ENCODE results near the gene EBF3. TPM values are rescaled to one million over a fixed set of nuclear protein-coding genes. Genes with fewer than 3 reads are reported as not detected.

EBF3 gene
- total RNA-seq, 1 experiment from 2014 or later, result 0.64 TPM

DNA sequence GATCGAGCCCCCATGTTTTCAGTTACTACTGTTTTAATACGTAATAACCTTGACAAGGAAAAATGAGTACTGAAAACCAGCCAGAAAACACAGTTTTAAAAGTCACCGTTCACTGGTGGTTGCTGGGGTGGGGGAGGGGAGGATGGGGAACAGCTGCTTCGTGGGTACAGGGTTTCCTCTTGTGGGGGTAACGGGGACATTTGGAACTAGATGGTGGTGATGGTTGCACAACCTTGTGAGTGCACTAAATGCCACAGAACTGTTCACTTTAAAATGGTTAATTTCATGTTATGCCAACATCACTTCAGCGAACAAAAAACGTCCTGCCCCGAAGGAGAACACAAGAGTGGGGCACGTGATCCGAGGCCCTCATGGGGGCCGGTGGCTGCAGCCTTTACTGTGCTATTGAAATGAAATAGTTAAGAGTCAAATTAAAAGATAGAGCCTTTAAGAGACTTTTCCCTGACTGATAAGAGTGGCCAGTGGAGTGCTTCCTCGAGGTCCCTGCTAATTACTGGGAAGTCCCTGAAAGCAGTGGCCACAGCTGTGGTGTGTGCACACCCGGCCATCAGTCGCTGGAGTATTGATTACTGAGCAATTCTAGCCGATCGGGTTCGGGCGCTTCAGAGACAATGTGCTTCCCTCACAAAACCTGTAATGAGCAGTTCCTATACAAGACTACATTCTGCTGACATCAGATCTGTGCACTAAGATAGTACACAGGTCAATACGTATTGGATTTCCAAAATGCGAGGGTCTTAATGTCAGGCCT is 80.3 kb downstream of the EBF3 start:
- H3K27me3 ChIP-seq (ENCODE audit: control insufficient read depth, insufficient read depth, low read length), result no peaks in the 10 kb centered on the region; the same call in 1 of the 2 replicates
- H3K36me3 ChIP-seq (ENCODE audit: control insufficient read depth, insufficient read depth, low read length), result no peaks in the 10 kb centered on the region
- TF ChIP-seq SIN3A (IDR thresholded peaks at IDR 0.05; ENCODE audit: borderline replicate concordance, insufficient read depth, low read depth, low read length) (no peak), TCF7L2 (IDR thresholded peaks at IDR 0.05; ENCODE audit: low read depth, low read length) (no peak), POLR2AphosphoS5 (IDR thresholded peaks at IDR 0.05; ENCODE audit: low read depth, low read length) (no peak)
- TF ChIP-seq, protein P1, sequence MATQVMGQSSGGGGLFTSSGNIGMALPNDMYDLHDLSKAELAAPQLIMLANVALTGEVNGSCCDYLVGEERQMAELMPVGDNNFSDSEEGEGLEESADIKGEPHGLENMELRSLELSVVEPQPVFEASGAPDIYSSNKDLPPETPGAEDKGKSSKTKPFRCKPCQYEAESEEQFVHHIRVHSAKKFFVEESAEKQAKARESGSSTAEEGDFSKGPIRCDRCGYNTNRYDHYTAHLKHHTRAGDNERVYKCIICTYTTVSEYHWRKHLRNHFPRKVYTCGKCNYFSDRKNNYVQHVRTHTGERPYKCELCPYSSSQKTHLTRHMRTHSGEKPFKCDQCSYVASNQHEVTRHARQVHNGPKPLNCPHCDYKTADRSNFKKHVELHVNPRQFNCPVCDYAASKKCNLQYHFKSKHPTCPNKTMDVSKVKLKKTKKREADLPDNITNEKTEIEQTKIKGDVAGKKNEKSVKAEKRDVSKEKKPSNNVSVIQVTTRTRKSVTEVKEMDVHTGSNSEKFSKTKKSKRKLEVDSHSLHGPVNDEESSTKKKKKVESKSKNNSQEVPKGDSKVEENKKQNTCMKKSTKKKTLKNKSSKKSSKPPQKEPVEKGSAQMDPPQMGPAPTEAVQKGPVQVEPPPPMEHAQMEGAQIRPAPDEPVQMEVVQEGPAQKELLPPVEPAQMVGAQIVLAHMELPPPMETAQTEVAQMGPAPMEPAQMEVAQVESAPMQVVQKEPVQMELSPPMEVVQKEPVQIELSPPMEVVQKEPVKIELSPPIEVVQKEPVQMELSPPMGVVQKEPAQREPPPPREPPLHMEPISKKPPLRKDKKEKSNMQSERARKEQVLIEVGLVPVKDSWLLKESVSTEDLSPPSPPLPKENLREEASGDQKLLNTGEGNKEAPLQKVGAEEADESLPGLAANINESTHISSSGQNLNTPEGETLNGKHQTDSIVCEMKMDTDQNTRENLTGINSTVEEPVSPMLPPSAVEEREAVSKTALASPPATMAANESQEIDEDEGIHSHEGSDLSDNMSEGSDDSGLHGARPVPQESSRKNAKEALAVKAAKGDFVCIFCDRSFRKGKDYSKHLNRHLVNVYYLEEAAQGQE (IDR thresholded peaks at IDR 0.05; ENCODE audit: insufficient read depth in 1 of 2, low read depth in 2 of 2, low read length in 1 of 2), result no peak
- TF ChIP-seq, protein P2, sequence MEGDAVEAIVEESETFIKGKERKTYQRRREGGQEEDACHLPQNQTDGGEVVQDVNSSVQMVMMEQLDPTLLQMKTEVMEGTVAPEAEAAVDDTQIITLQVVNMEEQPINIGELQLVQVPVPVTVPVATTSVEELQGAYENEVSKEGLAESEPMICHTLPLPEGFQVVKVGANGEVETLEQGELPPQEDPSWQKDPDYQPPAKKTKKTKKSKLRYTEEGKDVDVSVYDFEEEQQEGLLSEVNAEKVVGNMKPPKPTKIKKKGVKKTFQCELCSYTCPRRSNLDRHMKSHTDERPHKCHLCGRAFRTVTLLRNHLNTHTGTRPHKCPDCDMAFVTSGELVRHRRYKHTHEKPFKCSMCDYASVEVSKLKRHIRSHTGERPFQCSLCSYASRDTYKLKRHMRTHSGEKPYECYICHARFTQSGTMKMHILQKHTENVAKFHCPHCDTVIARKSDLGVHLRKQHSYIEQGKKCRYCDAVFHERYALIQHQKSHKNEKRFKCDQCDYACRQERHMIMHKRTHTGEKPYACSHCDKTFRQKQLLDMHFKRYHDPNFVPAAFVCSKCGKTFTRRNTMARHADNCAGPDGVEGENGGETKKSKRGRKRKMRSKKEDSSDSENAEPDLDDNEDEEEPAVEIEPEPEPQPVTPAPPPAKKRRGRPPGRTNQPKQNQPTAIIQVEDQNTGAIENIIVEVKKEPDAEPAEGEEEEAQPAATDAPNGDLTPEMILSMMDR (IDR thresholded peaks at IDR 0.05), result no peak
- POLR2A ChIA-PET, result no interaction called here
- H3K4me1 ChIP-seq (ENCODE audit: control insufficient read depth, insufficient read depth, low read length), result no peaks in the 10 kb centered on the region
- H3K4me3 ChIP-seq (ENCODE audit: low read depth in 2 of 2, low read length in 2 of 2), result no peak overlapping the region
- ATAC-seq (no peak), DNase-seq (ENCODE audit: low read depth, low spot score) (no peak)
- H3K27ac ChIP-seq (ENCODE audit: low read length), result no peak overlapping the region
- in situ Hi-C loops (cut with HindIII; ENCODE audit: low pct_unique_long_range_greater_than_20kb, low sequenced_read_pairs) (no loop called here), intact Hi-C loops (cut with micrococcal nuclease; ENCODE audit: unreplicated experiment) (loop anchor here (5.0 to 10.0 kb wide), 2 partner anchors 78 to 241 kb away; partner anchors contain the start of gene EBF3)
- no TSS peak for BruUV-seq (replicated peaks)
- CTCF ChIA-PET, result interaction anchor here (0.6 kb wide), 1 partner anchor 214 kb away, joined by 6 read pairs; no protein-coding TSS in a partner anchor
- no peaks in the 10 kb centered on the region for H3K9me3 ChIP-seq (ENCODE audit: control insufficient read depth, insufficient read depth, low read depth, low read length)

- Histone ChIP-seq H3K27me3 (ENCODE audit: control insufficient read depth, insufficient read depth, low read length) (no peaks in the 10 kb centered on the region; the same call in 1 of the 2 replicates), H3K9me3 (ENCODE audit: control insufficient read depth, insufficient read depth, low read depth, low read length) (no peaks in the 10 kb centered on the region), H3K4me3 (ENCODE audit: low read depth in 2 of 2, low read length in 2 of 2) (no peak overlapping the region), H3K36me3 (ENCODE audit: control insufficient read depth, insufficient read depth, low read length) (no peaks in the 10 kb centered on the region), H3K27ac (ENCODE audit: low read length) (no peak overlapping the region), H3K4me1 (ENCODE audit: control insufficient read depth, insufficient read depth, low read length) (no peaks in the 10 kb centered on the region)
- intact Hi-C loops (cut with micrococcal nuclease; ENCODE audit: unreplicated experiment), result loop anchor here (5.0 to 10.0 kb wide), 2 partner anchors 79 to 242 kb away; partner anchors contain the start of gene EBF3
- in situ Hi-C loops (cut with HindIII; ENCODE audit: low pct_unique_long_range_greater_than_20kb, low sequenced_read_pairs), result no loop called here
- CTCF ChIA-PET, result interaction anchor here (0.6 kb wide), 1 partner anchor 215 kb away, joined by 6 read pairs; no protein-coding TSS in a partner anchor
- DNase-seq (ENCODE audit: low read depth, low spot score) (no peak), ATAC-seq (no peak)
- no peak for TF ChIP-seq TCF7L2 (IDR thresholded peaks at IDR 0.05; ENCODE audit: low read depth, low read length)
- no peak for TF ChIP-seq SIN3A (IDR thresholded peaks at IDR 0.05; ENCODE audit: borderline replicate concordance, insufficient read depth, low read depth, low read length)
- TF ChIP-seq POLR2AphosphoS5 (IDR thresholded peaks at IDR 0.05; ENCODE audit: low read depth, low read length), result no peak
- TF ChIP-seq, protein P1 (IDR thresholded peaks at IDR 0.05; ENCODE audit: insufficient read depth in 1 of 2, low read depth in 2 of 2, low read length in 1 of 2), result no peak
- BruUV-seq (replicated peaks), result no TSS peak
- POLR2A ChIA-PET, result no interaction called here
Measured at GRCh38 chr10:129883029-129883428, 81.0 kb downstream of the EBF3 start.
